SK-N-SH (cell line): ENCODE data around the gene ABHD13. TPM values are rescaled to one million over a fixed set of nuclear protein-coding genes. Genes with fewer than 3 reads are reported as not detected.

ENCODE experiments used
- CTCF ChIA-PET: fragments of 300-600, 350-600 bp; formaldehyde crosslinking; extraction: SDS; loops from one replicate; lab custom pipeline; 2021; lab: Yijun Ruan, JAX
- POLR2A ChIA-PET: fragments of 350-600 bp; sonication (Branson Sonifier 250); formaldehyde crosslinking; extraction: SDS; loops from one replicate; lab custom pipeline; 2020; ENCODE audit warnings: antibody characterized with exemption, inconsistent platforms; lab: Yijun Ruan, JAX
- DNase-seq: peaks from one replicate; pipeline ENCODE4 v3.0.0; 2012
- H2AFZ ChIP-seq: fragments of 200-600 bp; sonication (generic); 2 replicates; pipeline ENCODE4 v1.8.1; 2016; ENCODE audit warnings: antibody characterized with exemption, mild to moderate bottlenecking, low read depth
- H3F3A ChIP-seq: fragments of 200-600 bp; sonication (generic); replicated peaks from 2 replicates; pipeline ENCODE3; 2016; ENCODE audit warnings: antibody characterized with exemption, mild to moderate bottlenecking; ENCODE audit not compliant: insufficient read depth
- H3K27ac ChIP-seq, 2 experiments: fragments of 200-500 bp in 1 of 2; fragments of 200-600 bp in 1 of 2; sonication (Bioruptor generic) in 1 of 2; sonication (generic), shearing (Covaris generic) in 1 of 2; 2 replicates each; pipeline versions ENCODE4 v1.5.1 to v1.6.1; 2014 to 2016; ENCODE audit warnings: low read depth in 2 of 2, inconsistent platforms in 1 of 2, low read length in 1 of 2, mild to moderate bottlenecking in 1 of 2, mixed read lengths in 1 of 2
- H3K27me3 ChIP-seq: fragments of 200-600 bp; sonication (generic), shearing (Covaris generic); 2 replicates; pipeline ENCODE4 v1.6.1; 2016; ENCODE audit warnings: mixed run types; ENCODE audit not compliant: insufficient read depth
- H3K36me3 ChIP-seq, 2 experiments: fragments of 200-500 bp in 1 of 2; fragments of 200-600 bp in 1 of 2; sonication (Bioruptor generic) in 1 of 2; sonication (generic) in 1 of 2; replicated peaks in 1 of 2; 2 replicates each; pipeline versions ENCODE3 to v1.5.1; 2014 to 2016; ENCODE audit warnings: low read length in 1 of 2, mild to moderate bottlenecking in 1 of 2; ENCODE audit not compliant: insufficient read depth in 2 of 2, control insufficient read depth in 1 of 2
- H3K4me1 ChIP-seq, 2 experiments: fragments of 200-500 bp in 1 of 2; fragments of 200-600 bp in 1 of 2; sonication (Bioruptor generic) in 1 of 2; sonication (generic), shearing (Covaris generic) in 1 of 2; 2 replicates each; pipeline versions ENCODE4 v1.5.1 to v1.6.1; 2014 to 2016; ENCODE audit warnings: low read depth in 1 of 2, low read length in 1 of 2, mixed run types in 1 of 2; ENCODE audit not compliant: insufficient read depth in 2 of 2, control insufficient read depth in 1 of 2
- H3K4me2 ChIP-seq: fragments of 200-600 bp; sonication (generic), shearing (Covaris generic); 2 replicates; pipeline ENCODE4 v1.6.1; 2017; ENCODE audit warnings: mixed run types
- H3K4me3 ChIP-seq, 2 experiments: fragments of 200-500 bp in 1 of 2; fragments of 200-600 bp in 1 of 2; sonication (Bioruptor generic) in 1 of 2; sonication (generic), shearing (Covaris generic) in 1 of 2; 2 replicates each; pipeline versions ENCODE4 v1.5.1 to v1.8.1; 2014 to 2016; ENCODE audit warnings: low read depth in 2 of 2, inconsistent platforms in 1 of 2, low read length in 1 of 2, mild to moderate bottlenecking in 1 of 2, mixed read lengths in 1 of 2, moderate library complexity in 1 of 2
- H3K79me2 ChIP-seq: fragments of 200-600 bp; sonication (generic); 2 replicates; pipeline ENCODE4 v1.8.1; 2017; ENCODE audit warnings: mild to moderate bottlenecking; ENCODE audit not compliant: insufficient read depth
- H3K9ac ChIP-seq: fragments of 200-600 bp; sonication (generic); 2 replicates; pipeline ENCODE4 v1.6.1; 2017; ENCODE audit warnings: mixed run types
- H3K9me2 ChIP-seq: fragments of 200-600 bp; sonication (generic); 2 replicates; pipeline ENCODE4 v1.6.1; 2017; ENCODE audit warnings: mixed run types
- H3K9me3 ChIP-seq: fragments of 200-600 bp; sonication (generic); 2 replicates; pipeline ENCODE4 v1.6.1; 2017; ENCODE audit warnings: mixed run types, mild to moderate bottlenecking, moderate library complexity
- H4K20me1 ChIP-seq: fragments of 200-600 bp; sonication (generic); 2 replicates; pipeline ENCODE4 v1.6.1; 2017; ENCODE audit warnings: mild to moderate bottlenecking, mixed run types; ENCODE audit not compliant: insufficient read depth
- CHD2 ChIP-seq: fragments of 150-350 bp; IDR thresholded peaks from 2 replicates; pipeline ENCODE4 v1.6.1; 2018; ENCODE audit warnings: low read length; ENCODE audit not compliant: partially characterized antibody
- ELF1 ChIP-seq: IDR thresholded peaks from 2 replicates; pipeline ENCODE4 v1.4.0; 2012
- EP300 ChIP-seq, 2 experiments: IDR thresholded peaks; 2 replicates each; pipeline versions ENCODE4 v1.4.0 to v1.6.1; 2012; ENCODE audit warnings: borderline replicate concordance in 1 of 2, low read depth in 1 of 2, low read length in 1 of 2
- EZH2phosphoT487 ChIP-seq: fragments of 200-600 bp; sonication (generic); IDR thresholded peaks from 2 replicates; pipeline ENCODE4 v1.6.1; 2017; ENCODE audit warnings: low read depth, mixed run types, mild to moderate bottlenecking, antibody characterized with exemption, moderate library complexity, borderline replicate concordance
- FOXM1 ChIP-seq: IDR thresholded peaks from 2 replicates; pipeline ENCODE4 v1.4.0; 2012; ENCODE audit warnings: low read depth, mild to moderate bottlenecking
- GABPA ChIP-seq: IDR thresholded peaks from 2 replicates; pipeline ENCODE4 v1.4.0; 2012; ENCODE audit warnings: low read depth, mild to moderate bottlenecking
- JUND ChIP-seq: IDR thresholded peaks from 2 replicates; pipeline ENCODE4 v1.4.0; 2012
- MAX ChIP-seq: IDR thresholded peaks from 2 replicates; pipeline ENCODE4 v1.4.0; 2012; ENCODE audit warnings: low read depth
- MEF2A ChIP-seq: IDR thresholded peaks from 2 replicates; pipeline ENCODE4 v1.4.0; 2012; ENCODE audit warnings: low read depth, borderline replicate concordance
- NFIC ChIP-seq: IDR thresholded peaks from 2 replicates; pipeline ENCODE4 v1.4.0; 2012; ENCODE audit warnings: borderline replicate concordance
- NRF1 ChIP-seq: IDR thresholded peaks from 2 replicates; pipeline ENCODE4 v1.6.1; 2012; ENCODE audit warnings: low read depth, mild to moderate bottlenecking, low read length
- POLR2AphosphoS5 ChIP-seq: IDR thresholded peaks from 2 replicates; pipeline ENCODE4 v1.6.1; 2012; ENCODE audit warnings: low read depth, low read length
- RAD21 ChIP-seq: IDR thresholded peaks from 2 replicates; pipeline ENCODE4 v1.6.1; 2012; ENCODE audit warnings: mild to moderate bottlenecking, low read length
- RCOR1 ChIP-seq: fragments of 150-350 bp; IDR thresholded peaks from 2 replicates; pipeline ENCODE4 v1.6.1; 2017; ENCODE audit warnings: antibody characterized with exemption, low read length
- REST ChIP-seq: IDR thresholded peaks from 2 replicates; pipeline ENCODE4 v1.6.1; 2012; ENCODE audit warnings: mild to moderate bottlenecking, low read depth, low read length, moderate library complexity
- RFX5 ChIP-seq: IDR thresholded peaks from 2 replicates; pipeline ENCODE4 v1.6.1; 2012; ENCODE audit warnings: mild to moderate bottlenecking, improper control_type of control experiment, low read length
- RXRA ChIP-seq: IDR thresholded peaks from 2 replicates; pipeline ENCODE4 v1.4.0; 2012; ENCODE audit warnings: low read depth, mild to moderate bottlenecking, borderline replicate concordance
- SMC3 ChIP-seq: IDR thresholded peaks from 2 replicates; pipeline ENCODE4 v1.6.1; 2012; ENCODE audit warnings: low read depth, low read length, improper control_type of control experiment
- TAF1 ChIP-seq: IDR thresholded peaks from 2 replicates; pipeline ENCODE4 v1.6.1; 2012; ENCODE audit warnings: low read depth, mild to moderate bottlenecking, low read length, moderate library complexity, borderline replicate concordance
- TCF12 ChIP-seq: IDR thresholded peaks from 2 replicates; pipeline ENCODE4 v1.4.0; 2012
- WGBS: methylation state at CpG from one replicate; pipeline ENCODE4 v1.1.6; 2017; ENCODE audit warnings: low lambda C conversion rate; 5-methylcytosine and 5-hydroxymethylcytosine counted together
- polyA plus RNA-seq, 3 experiments: library from polyadenylated mRNA; depleted of rRNA; stranded (reverse); fragments of >200 nt; gene quantifications; 2 replicates each; pipeline ENCODE4 v1.2.3, GENCODE V29; 2012
- TF ChIP-seq, protein P1 (sequence below): IDR thresholded peaks from 2 replicates; pipeline ENCODE4 v1.4.0; 2012; ENCODE audit warnings: low read depth, borderline replicate concordance
- TF ChIP-seq, protein P2 (sequence below): fragments of 150-350 bp; IDR thresholded peaks from 2 replicates; pipeline ENCODE4 v1.6.1; 2017; ENCODE audit warnings: antibody characterized with exemption, low read length, low read depth, borderline replicate concordance

Gene ABHD13
- polyA plus RNA-seq, 1 of the 3 experiments (the other 2 are of a cell fraction): 2.9 TPM

DNA sequence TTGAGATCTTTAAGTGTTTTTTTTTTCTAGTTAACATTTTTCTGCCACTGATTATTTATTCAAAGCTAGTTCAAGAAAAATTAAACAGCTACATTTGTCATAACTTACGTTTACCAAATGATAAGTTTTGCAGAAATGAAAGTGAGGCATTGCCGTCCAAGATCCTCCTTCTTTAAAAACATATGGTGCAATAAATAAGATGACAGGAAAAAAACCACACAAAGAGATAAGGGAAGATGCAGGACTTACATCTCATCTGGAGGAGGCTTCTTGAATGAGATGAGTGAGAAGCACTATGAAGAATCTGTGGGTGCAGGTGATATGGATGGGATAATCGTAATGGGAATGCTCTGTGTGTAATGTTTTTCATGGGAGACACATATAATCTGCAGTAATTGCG lies 63.7 kb downstream of the ABHD13 start (continued):
- TF ChIP-seq RCOR1: no peak
- TF ChIP-seq EP300 (IDR thresholded peaks at IDR 0.05; ENCODE audit: borderline replicate concordance in 1 of 2, low read depth in 1 of 2, low read length in 1 of 2): no peak
- TF ChIP-seq MAX: no peak
- no peak for TF ChIP-seq FOXM1
- TF ChIP-seq CHD2: no peak
- TF ChIP-seq REST: no peak
- TF ChIP-seq POLR2AphosphoS5: no peak
- no peak for TF ChIP-seq JUND
- TF ChIP-seq, all 33 proteins: peak for 0

GRCh38 chr13:108283110-108283509 lies 64.9 kb downstream of the ABHD13 start:
- H3K9ac ChIP-seq: no peak overlapping the region
- no peak overlapping the region for H3K4me3 ChIP-seq
- no peaks in the 10 kb centered on the region for H3K79me2 ChIP-seq
- POLR2A ChIA-PET: no interaction called here
- no peak for DNase-seq
- no peak overlapping the region for H3K4me2 ChIP-seq
- H3K9me2 ChIP-seq: no peaks in the 10 kb centered on the region
- H3F3A ChIP-seq: no peaks in the 10 kb centered on the region
- CTCF ChIA-PET: no interaction called here
- no peak for TF ChIP-seq RCOR1
- TF ChIP-seq MEF2A: no peak
- no peak for TF ChIP-seq TAF1
- TF ChIP-seq, protein P1, sequence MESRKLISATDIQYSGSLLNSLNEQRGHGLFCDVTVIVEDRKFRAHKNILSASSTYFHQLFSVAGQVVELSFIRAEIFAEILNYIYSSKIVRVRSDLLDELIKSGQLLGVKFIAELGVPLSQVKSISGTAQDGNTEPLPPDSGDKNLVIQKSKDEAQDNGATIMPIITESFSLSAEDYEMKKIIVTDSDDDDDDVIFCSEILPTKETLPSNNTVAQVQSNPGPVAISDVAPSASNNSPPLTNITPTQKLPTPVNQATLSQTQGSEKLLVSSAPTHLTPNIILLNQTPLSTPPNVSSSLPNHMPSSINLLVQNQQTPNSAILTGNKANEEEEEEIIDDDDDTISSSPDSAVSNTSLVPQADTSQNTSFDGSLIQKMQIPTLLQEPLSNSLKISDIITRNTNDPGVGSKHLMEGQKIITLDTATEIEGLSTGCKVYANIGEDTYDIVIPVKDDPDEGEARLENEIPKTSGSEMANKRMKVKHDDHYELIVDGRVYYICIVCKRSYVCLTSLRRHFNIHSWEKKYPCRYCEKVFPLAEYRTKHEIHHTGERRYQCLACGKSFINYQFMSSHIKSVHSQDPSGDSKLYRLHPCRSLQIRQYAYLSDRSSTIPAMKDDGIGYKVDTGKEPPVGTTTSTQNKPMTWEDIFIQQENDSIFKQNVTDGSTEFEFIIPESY: no peak
- TF ChIP-seq SMC3: no peak
- TF ChIP-seq RAD21: no peak
- no peak for TF ChIP-seq ELF1
- no peak for TF ChIP-seq NFIC
- no peak for TF ChIP-seq RXRA
- TF ChIP-seq EZH2phosphoT487: no peak
- TF ChIP-seq REST: no peak
- TF ChIP-seq TCF12: no peak
- no peak for TF ChIP-seq EP300 (IDR thresholded peaks at IDR 0.05; ENCODE audit: borderline replicate concordance in 1 of 2, low read depth in 1 of 2, low read length in 1 of 2)
- no peak for TF ChIP-seq JUND
- no peak for TF ChIP-seq NRF1
- no peak for TF ChIP-seq RFX5
- no peak for TF ChIP-seq GABPA
- TF ChIP-seq, protein P2, sequence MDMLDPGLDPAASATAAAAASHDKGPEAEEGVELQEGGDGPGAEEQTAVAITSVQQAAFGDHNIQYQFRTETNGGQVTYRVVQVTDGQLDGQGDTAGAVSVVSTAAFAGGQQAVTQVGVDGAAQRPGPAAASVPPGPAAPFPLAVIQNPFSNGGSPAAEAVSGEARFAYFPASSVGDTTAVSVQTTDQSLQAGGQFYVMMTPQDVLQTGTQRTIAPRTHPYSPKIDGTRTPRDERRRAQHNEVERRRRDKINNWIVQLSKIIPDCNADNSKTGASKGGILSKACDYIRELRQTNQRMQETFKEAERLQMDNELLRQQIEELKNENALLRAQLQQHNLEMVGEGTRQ: no peak
- H2AFZ ChIP-seq: no peak overlapping the region
- no peaks in the 10 kb centered on the region for H3K9me3 ChIP-seq
- H3K4me1 ChIP-seq: no peaks in the 10 kb centered on the region
- no peaks in the 10 kb centered on the region for H3K36me3 ChIP-seq
- WGBS: 47% methylated on average over 3 of the region's 3 CpGs
- no peaks in the 10 kb centered on the region for H3K27me3 ChIP-seq
- H4K20me1 ChIP-seq: no peaks in the 10 kb centered on the region
- no peak overlapping the region for H3K27ac ChIP-seq
